Gastroesophageal sphincter (tissue), 4 donors: ENCODE results near the gene DCDC2. TPM values are rescaled to one million over a fixed set of nuclear protein-coding genes. Genes with fewer than 3 reads are reported as not detected.

ENCODE experiments used
- ATAC-seq: fragments of 150-250 bp; one replicate; pipeline ENCODE4 v1.9.1; 2016; ENCODE audit warnings: mild to moderate bottlenecking, moderate library complexity
- H3K27ac ChIP-seq, 4 donors: fragments of 200-600 bp; sonication (generic) in 3 of 4; 1 replicate in 3 of 4; 2 replicates in 1 of 4; pipeline ENCODE4 v1.5.1; 2016 to 2019
- H3K27me3 ChIP-seq: fragments of 200-600 bp; sonication (generic); one replicate; pipeline ENCODE4 v1.5.1; 2019
- H3K36me3 ChIP-seq, 2 donors: fragments of 200-600 bp; sonication (generic); one replicate each; pipeline ENCODE4 v1.5.1; 2019; ENCODE audit warnings: control low read depth in 1 of 2
- H3K4me1 ChIP-seq, 3 donors: fragments of 200-600 bp; sonication (generic); 1 replicate in 2 of 3; 2 replicates in 1 of 3; pipeline ENCODE4 v1.5.1; 2016 to 2019; ENCODE audit warnings: control low read depth in 2 of 3
- H3K4me3 ChIP-seq, 2 donors: fragments of 200-600 bp; sonication (generic); one replicate each; pipeline ENCODE4 v1.5.1; 2019; ENCODE audit warnings: mild to moderate bottlenecking in 1 of 2, moderate library complexity in 1 of 2
- H3K9me3 ChIP-seq, 3 donors: fragments of 200-600 bp; sonication (generic); one replicate each; pipeline ENCODE4 v1.5.1; 2017 to 2019; ENCODE audit warnings: control low read depth in 2 of 3
- EP300 ChIP-seq: sonication (generic); formaldehyde crosslinking; IDR thresholded peaks from one replicate; pipeline ENCODE4 v1.6.1; 2017; ENCODE audit warnings: antibody characterized with exemption, mild to moderate bottlenecking
- POLR2A ChIP-seq, 2 donors: fragments of 450-650 bp; IDR thresholded peaks; one replicate each; pipeline ENCODE4 v1.6.1; 2017; ENCODE audit warnings: antibody characterized with exemption in 2 of 2, mild to moderate bottlenecking in 2 of 2, moderate library complexity in 1 of 2
- POLR2AphosphoS5 ChIP-seq: sonication (generic); formaldehyde crosslinking; IDR thresholded peaks from one replicate; pipeline ENCODE4 v1.6.1; 2017; ENCODE audit warnings: antibody characterized with exemption
- WGBS, 2 donors: methylation state at CpG; one replicate each; pipeline ENCODE4 v1.1.5; 2018; ENCODE audit warnings: low coverage in 1 of 2; 5-methylcytosine and 5-hydroxymethylcytosine counted together
- total RNA-seq, 4 donors: library from RNA; depleted of rRNA; stranded (reverse); fragments of >200 nt; gene quantifications; one replicate each; pipeline ENCODE4 v1.1.0, GENCODE V29; 2016
- TF ChIP-seq, protein P1 (sequence below), 4 experiments: fragments of 200-600 bp in 2 of 4; fragments of 450-650 bp in 2 of 4; sonication (generic) in 1 of 4; IDR thresholded peaks; one replicate each; pipeline ENCODE4 v1.5.1; 2017 to 2019; ENCODE audit warnings: antibody characterized with exemption in 4 of 4, mild to moderate bottlenecking in 2 of 4, moderate library complexity in 2 of 4

The DCDC2 gene
- total RNA-seq, 4 donors from 2014 or later, result 0.15 TPM; not detected in 3

DNA sequence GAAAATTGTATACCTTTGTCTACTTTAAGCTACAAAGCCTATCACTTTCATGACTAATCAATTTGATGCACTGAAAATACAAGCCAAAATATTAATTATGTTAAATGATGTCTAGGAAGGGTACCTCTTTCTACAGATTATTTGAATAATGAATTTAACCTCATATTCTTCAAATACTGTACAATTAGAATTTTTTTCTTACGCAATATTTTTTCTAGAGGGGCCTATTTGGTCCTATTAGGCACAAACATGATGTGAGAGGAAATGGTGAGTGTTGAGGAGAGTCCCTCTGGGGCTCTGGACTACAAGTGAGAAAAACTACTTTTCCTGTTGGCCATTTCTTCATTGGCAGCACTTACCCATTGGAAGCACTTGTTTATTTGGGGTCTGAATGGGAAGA lies 5.4 kb downstream of the DCDC2 start:
- 93 to 100% methylated on average over 1 of the region's 1 CpG for WGBS, 2 donors
- TF ChIP-seq POLR2AphosphoS5 (no peak), POLR2A (IDR thresholded peaks at IDR 0.05) (no peak), EP300 (no peak)
- TF ChIP-seq, protein P1, sequence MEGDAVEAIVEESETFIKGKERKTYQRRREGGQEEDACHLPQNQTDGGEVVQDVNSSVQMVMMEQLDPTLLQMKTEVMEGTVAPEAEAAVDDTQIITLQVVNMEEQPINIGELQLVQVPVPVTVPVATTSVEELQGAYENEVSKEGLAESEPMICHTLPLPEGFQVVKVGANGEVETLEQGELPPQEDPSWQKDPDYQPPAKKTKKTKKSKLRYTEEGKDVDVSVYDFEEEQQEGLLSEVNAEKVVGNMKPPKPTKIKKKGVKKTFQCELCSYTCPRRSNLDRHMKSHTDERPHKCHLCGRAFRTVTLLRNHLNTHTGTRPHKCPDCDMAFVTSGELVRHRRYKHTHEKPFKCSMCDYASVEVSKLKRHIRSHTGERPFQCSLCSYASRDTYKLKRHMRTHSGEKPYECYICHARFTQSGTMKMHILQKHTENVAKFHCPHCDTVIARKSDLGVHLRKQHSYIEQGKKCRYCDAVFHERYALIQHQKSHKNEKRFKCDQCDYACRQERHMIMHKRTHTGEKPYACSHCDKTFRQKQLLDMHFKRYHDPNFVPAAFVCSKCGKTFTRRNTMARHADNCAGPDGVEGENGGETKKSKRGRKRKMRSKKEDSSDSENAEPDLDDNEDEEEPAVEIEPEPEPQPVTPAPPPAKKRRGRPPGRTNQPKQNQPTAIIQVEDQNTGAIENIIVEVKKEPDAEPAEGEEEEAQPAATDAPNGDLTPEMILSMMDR (IDR thresholded peaks at IDR 0.05), result no peak
- Histone ChIP-seq H3K4me3 (no peak overlapping the region), H3K27ac (no peak overlapping the region), H3K36me3 (no peaks in the 10 kb centered on the region), H3K4me1 (peaks cover 0 to 7% (median 0%) of the 10 kb centered on the region in 3 donors), H3K9me3 (no peaks in the 10 kb centered on the region), H3K27me3 (no peaks in the 10 kb centered on the region)
- ATAC-seq, result no peak

DNA sequence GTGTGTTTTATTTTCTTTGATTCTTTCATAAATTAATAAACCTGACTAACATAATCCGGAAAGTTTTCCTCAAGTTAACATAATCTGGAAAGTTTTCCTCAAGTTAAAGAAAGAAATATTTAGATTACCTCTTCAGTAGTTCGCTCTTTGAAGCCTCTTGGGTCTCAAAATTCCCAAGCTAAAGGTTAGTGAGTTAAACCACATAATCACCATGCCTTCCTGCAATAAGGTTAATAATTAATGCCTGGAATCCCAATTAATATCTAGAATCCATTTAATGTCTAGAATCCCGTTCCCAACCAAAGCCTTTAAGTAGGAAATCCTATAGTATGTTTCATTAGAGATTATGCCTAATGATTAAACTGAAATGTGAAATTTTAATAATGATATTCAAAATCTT lies 12.9 kb downstream of the DCDC2 start:
- TF ChIP-seq, protein P1 (IDR thresholded peaks at IDR 0.05), result no peak
- no peak for TF ChIP-seq EP300
- TF ChIP-seq POLR2A (IDR thresholded peaks at IDR 0.05), result no peak
- TF ChIP-seq POLR2AphosphoS5, result no peak
- Histone ChIP-seq H3K4me1 (no peaks in the 10 kb centered on the region), H3K4me3 (no peak overlapping the region), H3K27ac (no peak overlapping the region), H3K9me3 (no peaks in the 10 kb centered on the region), H3K36me3 (no peaks in the 10 kb centered on the region), H3K27me3 (peaks cover 13% of the 10 kb centered on the region)
- 69 to 83% methylated on average over 3 of the region's 3 CpGs for WGBS, 2 donors
- no peak for ATAC-seq

DNA sequence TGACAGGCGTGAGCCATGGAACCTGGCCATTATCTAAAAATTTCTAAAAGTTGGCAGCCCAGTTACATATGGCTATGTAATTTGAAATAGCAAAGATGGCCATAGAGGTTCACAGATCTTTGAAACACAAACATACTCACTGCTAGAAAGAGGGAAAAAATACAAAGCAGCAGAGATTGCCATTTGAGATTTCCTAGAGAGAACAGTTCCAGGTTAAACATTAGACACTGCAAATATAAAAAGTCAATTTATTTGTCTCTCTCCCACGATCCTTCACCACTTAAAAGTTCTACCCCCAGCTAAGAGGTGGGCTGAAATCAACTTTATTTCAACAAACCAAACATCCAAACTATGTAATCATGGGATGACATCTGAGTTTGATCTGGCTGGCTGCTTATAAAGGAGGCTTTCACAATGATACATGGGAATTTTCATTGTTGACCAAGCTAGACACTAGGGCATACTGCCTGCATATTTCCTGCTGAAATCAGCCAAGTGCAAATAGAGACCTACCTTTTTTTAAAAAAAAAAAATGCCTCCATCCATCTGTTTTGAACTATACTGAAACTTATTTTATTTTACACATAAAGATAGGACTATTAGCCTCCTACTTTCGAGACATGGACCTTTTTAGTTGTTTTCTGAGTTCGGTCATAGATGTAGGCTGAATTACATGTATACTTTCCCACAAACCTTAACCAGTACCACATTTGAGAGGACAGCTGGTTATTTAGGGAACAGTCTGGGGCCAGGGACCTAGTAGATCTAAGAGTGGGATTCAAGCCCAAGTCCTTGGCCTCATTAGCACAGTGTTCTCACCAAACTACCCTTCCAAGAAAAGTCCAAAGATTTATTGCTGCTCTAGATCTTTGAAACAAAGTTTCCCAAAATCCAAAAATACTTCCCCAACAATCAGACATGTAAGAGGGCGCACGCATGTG lies 16.6 kb downstream of the DCDC2 start:
- Histone ChIP-seq H3K27ac (no peak overlapping the region), H3K27me3 (peaks cover 8% of the 10 kb centered on the region), H3K36me3 (no peaks in the 10 kb centered on the region), H3K9me3 (no peaks in the 10 kb centered on the region), H3K4me1 (no peaks in the 10 kb centered on the region), H3K4me3 (no peak overlapping the region)
- no peak for ATAC-seq
- 70 to 74% methylated on average over 5 to 6 of the region's 6 CpGs for WGBS, 2 donors
- TF ChIP-seq, protein P1 (IDR thresholded peaks at IDR 0.05), result no peak
- TF ChIP-seq EP300, result no peak
- TF ChIP-seq POLR2AphosphoS5, result no peak
- TF ChIP-seq POLR2A (IDR thresholded peaks at IDR 0.05), result no peak

DNA sequence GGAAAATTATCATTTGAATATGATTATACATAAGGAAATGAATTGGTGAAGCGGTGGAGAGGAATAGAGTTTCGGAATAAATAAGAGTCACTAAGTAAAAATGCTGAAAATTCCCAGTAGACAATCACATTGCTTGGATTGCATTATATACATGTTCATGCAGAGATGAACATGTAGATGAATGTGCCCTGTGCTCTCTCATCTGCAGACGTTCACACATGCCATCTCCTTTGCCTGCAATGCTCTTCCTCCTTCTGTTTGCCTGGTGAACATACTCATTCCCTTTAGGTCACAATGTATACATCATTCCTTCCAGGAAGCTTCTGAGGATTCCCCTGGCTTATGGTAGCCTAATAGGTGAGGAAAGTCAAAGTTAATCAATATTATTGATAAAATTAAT lies 17.9 kb downstream of the DCDC2 start:
- no peak overlapping the region for H3K4me3 ChIP-seq
- TF ChIP-seq POLR2A (IDR thresholded peaks at IDR 0.05) (no peak), POLR2AphosphoS5 (no peak), EP300 (no peak)
- TF ChIP-seq, protein P1 (IDR thresholded peaks at IDR 0.05), result no peak
- ATAC-seq, result no peak
- H3K4me1 ChIP-seq, result no peaks in the 10 kb centered on the region
- no peaks in the 10 kb centered on the region for H3K36me3 ChIP-seq
- no peaks in the 10 kb centered on the region for H3K27me3 ChIP-seq
- H3K9me3 ChIP-seq, result no peaks in the 10 kb centered on the region
- no peak overlapping the region for H3K27ac ChIP-seq
- WGBS, 2 donors, result 66 to 90% methylated on average over 3 of the region's 3 CpGs

DNA sequence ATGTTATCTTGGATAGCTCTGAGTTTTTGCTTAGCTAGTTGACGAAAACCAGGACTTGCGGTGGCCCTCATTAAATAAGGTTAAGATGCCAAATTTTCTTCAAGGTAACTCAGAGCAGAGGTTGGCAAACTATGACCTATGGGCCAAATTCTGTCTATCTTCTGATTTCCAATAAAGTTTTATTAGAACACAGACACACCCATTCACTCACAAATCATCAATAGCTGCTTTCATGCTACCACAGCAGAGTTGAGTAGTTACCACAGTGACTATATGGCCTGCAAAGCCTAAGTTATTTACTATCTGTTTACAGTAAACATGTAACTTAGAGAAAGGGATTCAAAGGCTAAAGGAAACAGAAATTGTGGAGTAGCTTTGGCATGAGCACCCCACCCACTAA lies 23.6 kb downstream of the DCDC2 start:
- no peak overlapping the region for H3K4me3 ChIP-seq
- H3K36me3 ChIP-seq, result no peaks in the 10 kb centered on the region
- H3K9me3 ChIP-seq, result no peaks in the 10 kb centered on the region
- ATAC-seq, result no peak
- H3K4me1 ChIP-seq, result no peaks in the 10 kb centered on the region
- no peaks in the 10 kb centered on the region for H3K27me3 ChIP-seq
- WGBS, 2 donors, result 100% methylated on average over 2 of the region's 2 CpGs
- H3K27ac ChIP-seq, result no peak overlapping the region
- TF ChIP-seq POLR2A (IDR thresholded peaks at IDR 0.05) (no peak), POLR2AphosphoS5 (no peak)
- TF ChIP-seq, protein P1 (IDR thresholded peaks at IDR 0.05), result no peak
